Neuronal stem cell (in vitro differentiated cells): ENCODE measurements around the gene KATNA1.

ENCODE experiments used
- DNase-seq: peaks from one replicate; pipeline ENCODE4 v3.0.0-alpha.2; 2013; ENCODE audit warnings: low spot score
- H2AFZ ChIP-seq: one replicate; pipeline ENCODE4 v1.6.1; 2013; ENCODE audit warnings: mild to moderate bottlenecking, low read length, inconsistent platforms
- H2AK5ac ChIP-seq: 2 replicates; pipeline ENCODE4 v1.6.1; 2013; ENCODE audit warnings: low read depth, mild to moderate bottlenecking, inconsistent platforms, low read length, moderate library complexity, mixed read lengths
- H2BK120ac ChIP-seq: 2 replicates; pipeline ENCODE4 v1.6.1; 2013; ENCODE audit warnings: low read depth, mild to moderate bottlenecking, inconsistent platforms, low read length, moderate library complexity, mixed read lengths
- H2BK12ac ChIP-seq: one replicate; pipeline ENCODE4 v1.6.1; 2013; ENCODE audit warnings: low read length, inconsistent platforms
- H2BK15ac ChIP-seq: 2 replicates; pipeline ENCODE4 v1.6.1; 2013; ENCODE audit warnings: mild to moderate bottlenecking, low read length, inconsistent platforms, mixed read lengths
- H2BK5ac ChIP-seq: one replicate; pipeline ENCODE4 v1.6.1; 2013; ENCODE audit warnings: inconsistent platforms, mild to moderate bottlenecking, low read length, moderate library complexity
- H3K14ac ChIP-seq: one replicate; pipeline ENCODE4 v1.6.1; 2013; ENCODE audit warnings: low read length, inconsistent platforms
- H3K18ac ChIP-seq: 2 replicates; pipeline ENCODE4 v1.6.1; 2013; ENCODE audit warnings: low read length, inconsistent platforms
- H3K23ac ChIP-seq: 2 replicates; pipeline ENCODE4 v1.6.1; 2013; ENCODE audit warnings: low read depth, mild to moderate bottlenecking, mixed read lengths, low read length, inconsistent platforms; ENCODE audit not compliant: poor library complexity
- H3K27ac ChIP-seq: replicated peaks from 3 replicates; pipeline ENCODE4 v1.5.1; 2013; ENCODE audit warnings: low read length, inconsistent platforms
- H3K27me3 ChIP-seq, 3 experiments: 2 replicates each; pipeline ENCODE4 v1.6.1; 2013; ENCODE audit warnings: low read length in 3 of 3, mild to moderate bottlenecking in 2 of 3, inconsistent platforms in 1 of 3, low read depth in 1 of 3, mixed read lengths in 1 of 3, moderate library complexity in 1 of 3; ENCODE audit not compliant: control insufficient read depth in 3 of 3, insufficient read depth in 3 of 3
- H3K36me3 ChIP-seq, 2 donors: replicated peaks in 1 of 2; 2 replicates each; pipeline ENCODE4 v1.6.1; 2013; ENCODE audit warnings: low read length in 2 of 2; ENCODE audit not compliant: control insufficient read depth in 2 of 2, insufficient read depth in 2 of 2
- H3K4ac ChIP-seq: 2 replicates; pipeline ENCODE4 v1.6.1; 2013; ENCODE audit warnings: inconsistent platforms, mild to moderate bottlenecking, low read length, moderate library complexity
- H3K4me1 ChIP-seq, 2 donors: 1 replicate in 1 of 2; 2 replicates in 1 of 2; pipeline ENCODE4 v1.6.1; 2013; ENCODE audit warnings: low read length in 2 of 2, low read depth in 1 of 2; ENCODE audit not compliant: control insufficient read depth in 2 of 2, insufficient read depth in 1 of 2
- H3K4me2 ChIP-seq: one replicate; pipeline ENCODE4 v1.6.1; 2013; ENCODE audit warnings: mild to moderate bottlenecking, low read length, inconsistent platforms; ENCODE audit not compliant: insufficient read depth, poor library complexity, severe bottlenecking
- H3K4me3 ChIP-seq, 2 donors: 2 replicates each; pipeline ENCODE4 v1.5.1; 2013; ENCODE audit warnings: low read length in 2 of 2, mild to moderate bottlenecking in 2 of 2, inconsistent platforms in 1 of 2, moderate library complexity in 1 of 2
- H3K79me1 ChIP-seq: one replicate; pipeline ENCODE4 v1.6.1; 2013; ENCODE audit warnings: low read depth, mild to moderate bottlenecking, inconsistent platforms, low read length, moderate library complexity
- H3K9ac ChIP-seq: one replicate; pipeline ENCODE4 v1.6.1; 2013; ENCODE audit warnings: mild to moderate bottlenecking, low read depth, low read length, inconsistent platforms; ENCODE audit not compliant: poor library complexity
- H3K9me3 ChIP-seq, 2 donors: replicated peaks in 1 of 2; 2 replicates each; pipeline versions ENCODE3 to v1.6.1; 2013; ENCODE audit warnings: low read length in 2 of 2, mild to moderate bottlenecking in 2 of 2, inconsistent platforms in 1 of 2, low read depth in 1 of 2, mixed read lengths in 1 of 2, moderate library complexity in 1 of 2; ENCODE audit not compliant: control insufficient read depth in 2 of 2, insufficient read depth in 1 of 2
- H4K8ac ChIP-seq: one replicate; pipeline ENCODE4 v1.6.1; 2013; ENCODE audit warnings: low read depth, mild to moderate bottlenecking, inconsistent platforms, low read length, moderate library complexity
- H4K91ac ChIP-seq: one replicate; pipeline ENCODE4 v1.6.1; 2013; ENCODE audit warnings: low read length, low read depth, mild to moderate bottlenecking, inconsistent platforms; ENCODE audit not compliant: poor library complexity
- WGBS, 2 donors: extraction: QIAGEN DNeasy Blood & Tissue Kit; methylation state at CpG; one replicate each; pipeline ENCODE4 v1.1.7; 2013; ENCODE audit warnings: missing lambda C conversion rate in 2 of 2, mixed read lengths in 1 of 2; ENCODE audit not compliant: insufficient read length in 2 of 2, insufficient replicate concordance in 1 of 2; ENCODE audit errors: extremely low coverage in 2 of 2; 5-methylcytosine and 5-hydroxymethylcytosine counted together

The KATNA1 gene

DNA sequence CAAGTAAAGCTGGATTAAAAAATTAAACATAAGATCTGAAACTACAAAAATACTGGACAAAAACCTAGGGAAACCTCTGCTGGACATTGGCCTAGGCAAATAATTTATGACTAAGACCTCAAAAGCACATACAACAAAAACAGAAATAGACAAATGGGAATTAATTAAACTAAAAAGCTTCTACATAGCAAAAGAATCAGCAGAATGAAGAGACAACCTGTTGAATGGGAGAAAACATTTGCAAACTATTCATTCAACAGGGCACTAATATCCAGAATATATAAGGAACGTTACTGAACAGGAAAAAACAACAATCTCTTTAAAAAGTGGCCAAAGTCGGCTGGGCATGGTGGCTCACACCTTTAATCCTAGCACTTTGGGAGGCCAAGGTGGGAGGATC lies 89.1 kb downstream of the KATNA1 start:
- Histone ChIP-seq H3K27me3 (peaks cover 0 to 19% (median 2%) of the 10 kb centered on the region in 3 experiments), H4K8ac (no peak overlapping the region), H2BK5ac (no peak overlapping the region), H3K4me2 (no peak overlapping the region), H3K4me3 (no peak overlapping the region), H3K27ac (no peak overlapping the region), H2BK120ac (no peak overlapping the region), H2AFZ (no peak overlapping the region), H2BK15ac (no peak overlapping the region), H2BK12ac (no peak overlapping the region), H3K14ac (no peak overlapping the region), H3K9me3 (no peaks in the 10 kb centered on the region), H3K79me1 (no peaks in the 10 kb centered on the region), H3K9ac (no peak overlapping the region), H3K18ac (no peak overlapping the region), H4K91ac (no peak overlapping the region), H3K4me1 (no peaks in the 10 kb centered on the region), H3K23ac (no peak overlapping the region), H3K36me3 (no peaks in the 10 kb centered on the region), H3K4ac (no peak overlapping the region), H2AK5ac (no peak overlapping the region)
- no CpG with 5 or more reads among the region's 2 CpGs for WGBS, 2 donors
- no peak for DNase-seq

DNA sequence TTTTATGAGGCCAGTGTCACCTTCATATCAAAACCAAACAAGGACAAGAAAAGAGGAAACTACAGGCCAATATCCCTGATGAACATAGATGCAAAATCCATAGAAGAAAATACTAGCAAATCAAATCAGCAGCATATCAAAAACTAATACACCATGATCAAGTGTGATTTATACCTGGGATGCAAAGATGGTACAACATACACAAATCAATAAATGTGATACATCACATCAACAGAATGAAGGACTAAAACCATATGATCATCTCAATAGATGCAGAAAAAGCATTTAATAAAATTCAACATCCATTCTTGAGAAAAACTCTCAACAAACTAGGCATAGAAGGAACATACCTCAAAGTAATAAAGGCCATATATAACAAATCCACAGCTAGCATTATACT lies 90.5 kb downstream of the KATNA1 start:
- Histone ChIP-seq H3K27me3 (peaks cover 0 to 17% (median 0%) of the 10 kb centered on the region in 3 experiments), H2BK12ac (no peak overlapping the region)

DNA sequence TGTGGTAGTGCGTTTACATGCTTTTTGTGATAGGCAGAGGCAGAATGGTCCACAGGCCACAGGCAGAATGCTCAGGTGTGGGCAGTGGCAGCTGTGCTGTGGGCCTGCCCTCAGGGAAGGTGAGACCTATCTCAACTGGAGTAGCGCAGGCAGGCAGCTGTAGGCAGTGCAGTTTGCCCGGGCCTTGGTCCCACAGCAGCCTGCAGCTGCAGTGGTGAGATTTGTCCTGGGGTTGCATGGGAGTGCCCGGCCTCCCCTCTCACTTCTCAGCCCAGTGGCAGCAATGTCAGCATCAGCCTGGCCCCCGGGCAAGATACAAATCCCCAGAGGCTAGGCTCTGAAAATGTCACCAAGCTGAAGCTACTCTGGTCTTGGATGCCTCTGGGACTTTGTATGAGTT lies 96.6 kb downstream of the KATNA1 start:
- H4K8ac ChIP-seq, result no peak overlapping the region
- H3K14ac ChIP-seq, result no peak overlapping the region
- H3K9ac ChIP-seq, result peak overlapping the region; percentile 22
- no peaks in the 10 kb centered on the region for H3K9me3 ChIP-seq
- no peak for DNase-seq
- H3K23ac ChIP-seq, result no peak overlapping the region
- H2BK5ac ChIP-seq, result no peak overlapping the region
- no peak overlapping the region for H2BK15ac ChIP-seq
- peaks cover 0 to 33% (median 0%) of the 10 kb centered on the region in 3 experiments for H3K27me3 ChIP-seq
- H3K4me2 ChIP-seq, result no peak overlapping the region
- WGBS, 2 donors, result no CpG with 5 or more reads among the region's 5 CpGs
- H2AFZ ChIP-seq, result peak overlapping the region; percentile 86
- H3K79me1 ChIP-seq, result no peaks in the 10 kb centered on the region
- no peak overlapping the region for H3K18ac ChIP-seq
- no peaks in the 10 kb centered on the region for H3K36me3 ChIP-seq
- peak overlapping the region in 1 of 2 donors; percentile 2 for H3K4me3 ChIP-seq
- H3K4ac ChIP-seq, result no peak overlapping the region
- H2BK120ac ChIP-seq, result no peak overlapping the region
- no peak overlapping the region for H2BK12ac ChIP-seq
- no peaks in the 10 kb centered on the region for H3K4me1 ChIP-seq
- no peak overlapping the region for H3K27ac ChIP-seq
- H4K91ac ChIP-seq, result no peak overlapping the region
- no peak overlapping the region for H2AK5ac ChIP-seq

More for the DNA sequence above, 90.5 kb downstream of the KATNA1 start:
- Histone ChIP-seq H3K4me2 (no peak overlapping the region), H3K27ac (no peak overlapping the region), H2BK15ac (no peak overlapping the region), H3K4me1 (no peaks in the 10 kb centered on the region), H3K36me3 (no peaks in the 10 kb centered on the region), H4K8ac (no peak overlapping the region), H3K79me1 (no peaks in the 10 kb centered on the region), H3K23ac (no peak overlapping the region), H3K9ac (no peak overlapping the region), H2BK5ac (no peak overlapping the region), H2AFZ (no peak overlapping the region), H4K91ac (no peak overlapping the region), H3K14ac (no peak overlapping the region), H3K9me3 (no peaks in the 10 kb centered on the region), H3K4ac (no peak overlapping the region), H2AK5ac (no peak overlapping the region), H3K4me3 (no peak overlapping the region), H3K18ac (no peak overlapping the region), H2BK120ac (no peak overlapping the region)
- no peak for DNase-seq

DNA sequence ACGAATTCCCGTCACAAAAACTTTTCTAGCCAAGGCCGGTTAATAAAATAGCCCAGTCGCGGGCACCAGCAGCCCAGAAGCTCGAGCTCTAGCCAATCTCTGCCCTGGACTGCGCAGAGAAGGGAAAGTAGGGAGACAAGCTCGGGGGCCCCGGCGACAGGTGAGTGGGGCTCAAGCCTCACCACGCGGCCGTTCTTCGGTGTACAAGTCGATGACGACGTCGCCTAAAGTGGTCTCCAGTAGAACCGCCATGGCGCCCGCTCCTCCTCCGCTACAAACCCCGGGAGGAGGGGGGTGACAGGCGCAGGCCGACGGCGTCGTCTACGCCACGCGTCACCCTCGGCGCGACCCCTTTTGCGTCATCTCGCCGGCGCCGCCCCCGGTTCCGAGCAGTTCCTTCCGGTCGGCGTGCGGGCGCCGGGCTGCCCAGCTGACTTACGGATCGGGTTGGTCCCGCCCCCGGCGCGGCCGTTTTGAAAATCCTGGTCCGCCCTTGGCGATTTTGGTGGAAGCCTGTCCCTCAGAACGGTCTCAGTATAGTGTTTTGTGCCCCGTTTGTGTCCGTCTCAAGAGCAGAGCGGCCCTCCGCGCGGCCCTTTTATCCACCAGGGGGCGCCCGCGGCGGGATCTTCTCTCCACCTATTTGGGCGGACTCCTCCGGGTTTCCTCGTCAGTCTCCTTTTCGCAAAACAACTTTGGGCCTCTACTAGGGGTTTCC lies 102.6 kb downstream of the KATNA1 start, which contains the start of gene PPIL4:
PPIL4 (minus strand) TSS at position 290 of the 718 bp plus-strand sequence; CDS start at position 252, 38 bp downstream.
- H3K4me3 ChIP-seq, result peak within 1 kb of the TSS; percentile 88 to 89
- peak within 1 kb of the TSS; percentile 82 for H4K8ac ChIP-seq
- H3K9ac ChIP-seq, result peak within 1 kb of the TSS; percentile 90
- H3K18ac ChIP-seq, result peak within 1 kb of the TSS; percentile 95
- H2BK120ac ChIP-seq, result peak within 1 kb of the TSS; percentile 41
- H3K4me2 ChIP-seq, result peak within 1 kb of the TSS; percentile 65
- no peak within 1 kb of the TSS for H2BK12ac ChIP-seq
- H2AFZ ChIP-seq, result peak within 1 kb of the TSS; percentile 99
- H2AK5ac ChIP-seq, result peak within 1 kb of the TSS; percentile 2
- peaks cover 0 to 17% (median 0%) of the 10 kb centered on the region in 3 experiments for H3K27me3 ChIP-seq
- peak within 1 kb of the TSS; percentile 80 for H4K91ac ChIP-seq
- H3K36me3 ChIP-seq, result peaks cover 0 to 16% of the 10 kb centered on the region in 2 donors
- H3K9me3 ChIP-seq, result no peaks in the 10 kb centered on the region
- peak within 1 kb of the TSS; percentile 92 for H3K27ac ChIP-seq
- peak within 1 kb of the TSS; percentile 86 for H3K14ac ChIP-seq
- H3K4ac ChIP-seq, result no peak within 1 kb of the TSS
- H3K23ac ChIP-seq, result peak within 1 kb of the TSS; percentile 85
- H3K79me1 ChIP-seq, result peaks cover 9% of the 10 kb centered on the region
- peak; percentile 94 for DNase-seq
- peaks cover 5 to 8% of the 10 kb centered on the region in 2 donors for H3K4me1 ChIP-seq
- H2BK15ac ChIP-seq, result peak within 1 kb of the TSS; percentile 78
- no CpG with 5 or more reads among the region's 71 CpGs for WGBS, 2 donors
- peak within 1 kb of the TSS; percentile 53 for H2BK5ac ChIP-seq
